ENCODE results near the gene ZNF30. TPM values are rescaled to one million over a fixed set of nuclear protein-coding genes. Genes with fewer than 3 reads are reported as not detected.
"Not testable (repeated sequence)": the region's sequence is repeated elsewhere in the genome, so short reads cannot be mapped to it uniquely, and the experiment has no call there.

Gene ZNF30
- total RNA-seq, 1 donor from 2014 or later = 4.0 TPM

DNA sequence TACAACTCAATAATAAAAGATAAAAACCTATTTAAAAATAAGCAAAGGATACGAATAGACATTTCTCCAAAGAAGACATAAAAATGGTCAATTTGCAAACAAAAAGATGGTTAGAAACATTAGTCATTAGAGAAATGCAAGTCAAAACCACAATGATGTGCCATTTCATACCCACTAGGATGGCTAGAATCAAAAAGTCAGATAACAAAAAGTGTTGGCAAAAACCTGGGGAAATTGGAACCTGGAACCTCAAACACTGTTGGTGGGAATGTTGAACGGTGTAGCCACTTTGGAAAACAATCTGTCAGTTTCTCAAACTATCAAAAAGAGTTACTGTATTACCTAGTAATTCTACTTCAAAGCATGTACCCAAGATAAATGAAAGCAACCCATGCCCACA, 26.5 kb upstream of the ZNF30 start:
- POLR2A ChIA-PET = no interaction called here
- ATAC-seq (ENCODE audit: low read depth) = no peak
- TF ChIP-seq CTCF (IDR thresholded peaks at IDR 0.05) = no peak
- no peak overlapping the region for H3K27ac Mint-ChIP-seq
- intact Hi-C loops (cut with micrococcal nuclease) = no loop called here
- H3K27me3 Mint-ChIP-seq = peaks cover 23% of the 10 kb centered on the region
- no peaks in the 10 kb centered on the region for H3K36me3 Mint-ChIP-seq (ENCODE audit: low read depth)
- CTCF ChIA-PET = no interaction called here
- peaks cover 4% of the 10 kb centered on the region for H3K4me1 Mint-ChIP-seq
- no peak for DNase-seq
- peaks cover 4% of the 10 kb centered on the region for H3K9me3 Mint-ChIP-seq
- H3K4me3 Mint-ChIP-seq = no peak overlapping the region

DNA sequence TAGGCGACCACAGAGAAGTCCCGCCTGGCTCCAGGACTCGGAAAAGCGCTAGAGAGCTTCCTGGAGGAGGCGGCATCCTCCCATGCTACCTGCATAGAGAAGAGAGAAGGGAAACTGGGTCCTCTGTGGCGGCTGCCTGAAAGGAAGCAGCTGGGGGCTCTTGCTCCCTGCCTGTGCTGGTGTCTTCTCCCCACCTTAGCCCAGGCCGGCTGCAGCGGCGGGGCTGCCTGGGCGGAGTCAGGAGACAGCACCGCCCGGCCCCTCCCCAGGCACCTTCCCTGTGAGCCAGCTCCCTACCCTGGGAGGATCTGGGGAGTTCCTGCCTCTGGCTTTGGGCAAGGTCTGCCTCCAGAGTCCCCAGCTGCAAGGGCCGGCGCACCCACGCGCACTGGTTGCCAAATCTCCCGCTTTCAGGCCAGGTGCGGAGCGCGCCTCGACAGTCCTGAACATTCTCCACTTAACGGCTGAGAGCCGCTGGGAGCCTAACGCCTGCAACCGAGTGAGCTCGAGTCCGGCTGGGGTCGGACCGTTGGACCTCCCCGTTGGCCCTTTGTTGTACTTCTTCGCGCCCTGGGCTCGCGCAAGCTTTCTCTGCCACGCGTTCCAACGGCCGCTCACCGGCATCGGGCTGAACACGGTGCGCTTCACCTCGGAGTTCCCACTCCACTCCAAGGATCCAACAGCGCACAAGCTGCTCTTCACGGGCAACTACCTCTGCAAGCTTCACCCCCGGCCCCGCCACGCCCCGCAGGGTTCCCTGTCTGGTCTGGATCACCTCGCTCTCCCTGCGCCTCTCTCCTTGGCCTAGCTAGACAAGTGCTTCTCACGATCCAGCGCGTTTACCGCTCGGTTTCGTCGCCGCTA, 21.8 kb upstream of the ZNF30 start:
- CTCF ChIA-PET = no interaction called here
- no peak for TF ChIP-seq CTCF (IDR thresholded peaks at IDR 0.05)
- H3K4me1 Mint-ChIP-seq = peaks cover 7% of the 10 kb centered on the region
- intact Hi-C loops (cut with micrococcal nuclease) = no loop called here
- H3K27ac Mint-ChIP-seq = no peak overlapping the region
- DNase-seq = no peak
- no peak overlapping the region for H3K4me3 Mint-ChIP-seq
- POLR2A ChIA-PET = no interaction called here
- peaks cover 4% of the 10 kb centered on the region for H3K9me3 Mint-ChIP-seq
- H3K27me3 Mint-ChIP-seq = peaks cover 54% of the 10 kb centered on the region
- ATAC-seq (ENCODE audit: low read depth) = no peak
- no peaks in the 10 kb centered on the region for H3K36me3 Mint-ChIP-seq (ENCODE audit: low read depth)

DNA sequence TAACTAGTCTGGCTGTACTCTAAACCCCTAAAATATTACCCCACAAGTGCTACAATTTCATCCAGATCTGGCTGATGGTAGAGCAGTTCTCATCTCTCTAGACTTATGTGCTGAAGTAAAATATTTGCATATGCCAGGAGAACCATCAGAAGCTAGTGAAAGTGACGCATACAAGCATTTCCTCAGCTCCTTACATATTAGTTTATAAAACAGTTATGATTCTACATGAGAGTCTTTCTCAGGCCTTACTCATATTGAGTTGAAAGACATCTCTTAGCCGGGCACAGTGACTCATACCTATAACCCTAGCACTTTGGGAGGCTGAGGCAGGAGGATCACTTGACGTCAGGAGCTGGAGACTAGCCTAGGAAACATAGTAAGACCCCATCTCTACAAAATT, 15.9 kb upstream of the ZNF30 start:
- DNase-seq (no peak), ATAC-seq (ENCODE audit: low read depth) (no peak)
- Mint-ChIP-seq H3K4me1 (no peaks in the 10 kb centered on the region), H3K27ac (no peak overlapping the region), H3K4me3 (no peak overlapping the region), H3K36me3 (ENCODE audit: low read depth) (no peaks in the 10 kb centered on the region), H3K27me3 (peaks cover 31% of the 10 kb centered on the region), H3K9me3 (peaks cover 4% of the 10 kb centered on the region)
- intact Hi-C loops (cut with micrococcal nuclease) = no loop called here
- ChIA-PET POLR2A (no interaction called here), CTCF (interaction anchor here (0.7 kb wide), 1 partner anchor 276 kb away, joined by 3 read pairs; no protein-coding TSS in a partner anchor)
- no peak for TF ChIP-seq CTCF (IDR thresholded peaks at IDR 0.05)

GRCh38 chr19:34917144-34917543, 9.6 kb upstream of the ZNF30 start:
- POLR2A ChIA-PET; H3K4me1 Mint-ChIP-seq; H3K27me3 Mint-ChIP-seq; DNase-seq; H3K36me3 Mint-ChIP-seq (ENCODE audit: low read depth); H3K4me3 Mint-ChIP-seq; H3K27ac Mint-ChIP-seq; intact Hi-C loops (cut with micrococcal nuclease); ATAC-seq (ENCODE audit: low read depth); CTCF ChIA-PET: not testable (repeated sequence)
- H3K9me3 Mint-ChIP-seq = peaks cover 20% of the 10 kb centered on the region

DNA sequence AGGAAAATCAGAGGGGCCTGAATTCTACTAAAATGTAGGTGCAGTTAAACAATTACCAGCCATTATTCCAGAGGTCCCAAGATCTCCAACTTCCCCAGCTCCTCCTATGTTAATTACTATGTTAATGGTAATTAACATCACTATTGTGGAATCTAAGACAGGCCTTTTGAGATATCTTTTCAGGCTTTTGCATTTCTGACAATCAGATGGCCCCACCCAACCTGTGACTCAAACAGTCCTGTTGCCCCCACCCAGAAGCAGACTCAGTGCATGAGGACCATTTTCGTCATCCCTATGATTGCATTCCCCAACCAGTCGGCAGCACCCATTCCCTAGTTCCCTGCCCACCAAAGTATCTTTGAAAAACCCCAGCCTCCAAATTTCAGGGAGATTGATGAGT, 8.5 kb upstream of the ZNF30 start:
- Mint-ChIP-seq H3K4me1 (no peaks in the 10 kb centered on the region), H3K4me3 (no peak overlapping the region), H3K9me3 (peaks cover 17% of the 10 kb centered on the region), H3K27ac (no peak overlapping the region), H3K36me3 (ENCODE audit: low read depth) (no peaks in the 10 kb centered on the region), H3K27me3 (peaks cover 3% of the 10 kb centered on the region)
- ChIA-PET POLR2A (no interaction called here), CTCF (no interaction called here)
- no peak for ATAC-seq (ENCODE audit: low read depth)
- no peak for TF ChIP-seq CTCF (IDR thresholded peaks at IDR 0.05)
- DNase-seq = no peak
- intact Hi-C loops (cut with micrococcal nuclease) = no loop called here

- peaks cover 17% of the 10 kb centered on the region for H3K9me3 Mint-ChIP-seq
- H3K4me3 Mint-ChIP-seq; POLR2A ChIA-PET; H3K4me1 Mint-ChIP-seq; H3K36me3 Mint-ChIP-seq (ENCODE audit: low read depth); CTCF ChIA-PET; ATAC-seq (ENCODE audit: low read depth); H3K27me3 Mint-ChIP-seq; DNase-seq; H3K27ac Mint-ChIP-seq: not testable (repeated sequence)
- intact Hi-C loops (cut with micrococcal nuclease) = loop anchor here (10.0 kb wide), 1 partner anchor 185 kb away; the partner anchor contains the start of gene ZNF181
Measured at GRCh38 chr19:34920090-34920786, 6.5 kb upstream of the ZNF30 start.
